ENCODE data around the gene SLCO4C1.

DNA sequence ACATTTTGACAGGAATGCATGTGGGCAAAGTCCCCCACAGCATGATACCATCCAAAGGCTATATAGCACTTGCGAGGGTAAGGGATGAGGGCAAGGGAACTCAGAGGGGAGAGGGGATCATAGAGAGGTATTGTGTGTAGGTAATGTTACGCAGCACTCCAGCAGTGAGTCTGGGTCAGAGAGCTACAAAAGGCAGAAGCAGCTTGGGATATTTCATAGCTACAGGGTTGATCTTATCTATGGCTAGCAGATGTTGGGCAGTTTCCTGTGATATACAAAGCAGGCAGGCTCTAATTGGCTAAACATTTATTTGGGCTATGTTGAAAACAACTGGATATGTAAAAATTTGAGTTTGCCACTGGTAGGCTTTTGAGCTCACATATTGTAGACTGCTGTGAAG, 17.8 kb upstream of the SLCO4C1 start:
- TF ChIP-seq, protein P1, sequence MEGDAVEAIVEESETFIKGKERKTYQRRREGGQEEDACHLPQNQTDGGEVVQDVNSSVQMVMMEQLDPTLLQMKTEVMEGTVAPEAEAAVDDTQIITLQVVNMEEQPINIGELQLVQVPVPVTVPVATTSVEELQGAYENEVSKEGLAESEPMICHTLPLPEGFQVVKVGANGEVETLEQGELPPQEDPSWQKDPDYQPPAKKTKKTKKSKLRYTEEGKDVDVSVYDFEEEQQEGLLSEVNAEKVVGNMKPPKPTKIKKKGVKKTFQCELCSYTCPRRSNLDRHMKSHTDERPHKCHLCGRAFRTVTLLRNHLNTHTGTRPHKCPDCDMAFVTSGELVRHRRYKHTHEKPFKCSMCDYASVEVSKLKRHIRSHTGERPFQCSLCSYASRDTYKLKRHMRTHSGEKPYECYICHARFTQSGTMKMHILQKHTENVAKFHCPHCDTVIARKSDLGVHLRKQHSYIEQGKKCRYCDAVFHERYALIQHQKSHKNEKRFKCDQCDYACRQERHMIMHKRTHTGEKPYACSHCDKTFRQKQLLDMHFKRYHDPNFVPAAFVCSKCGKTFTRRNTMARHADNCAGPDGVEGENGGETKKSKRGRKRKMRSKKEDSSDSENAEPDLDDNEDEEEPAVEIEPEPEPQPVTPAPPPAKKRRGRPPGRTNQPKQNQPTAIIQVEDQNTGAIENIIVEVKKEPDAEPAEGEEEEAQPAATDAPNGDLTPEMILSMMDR (IDR thresholded peaks at IDR 0.05): no peak
- TF ChIP-seq POLR2A (IDR thresholded peaks at IDR 0.05) (no peak), POLR2AphosphoS5 (IDR thresholded peaks at IDR 0.05) (no peak)

Data from suprapubic skin (tissue), 4 donors.